NCI-H524 treated with DMSO at 0.1 percent for 48 hours (cell line): Measurements from ENCODE around the gene ADAMTS3.
A peak's percentile ranks its signal among the peaks of the same experiment; 100 is the strongest.
"Not testable (repeated sequence)": the region's sequence is repeated elsewhere in the genome, so short reads cannot be mapped to it uniquely, and the experiment has no call there.

ENCODE experiments used
- DNase-seq: peaks from one replicate; lab custom pipeline; 2025; lab: John Stamatoyannopoulos, UW

Gene ADAMTS3

GRCh38 chr4:72553540-72554337 is 15.3 kb downstream of the ADAMTS3 start:
- no peak for DNase-seq

- DNase-seq: no peak
These were observed 16.6 kb downstream of the ADAMTS3 start for GRCh38 chr4:72552447-72552846.

GRCh38 chr4:72546456-72546855 is 22.6 kb downstream of the ADAMTS3 start:
- no peak for DNase-seq

GRCh38 chr4:72540694-72541093 is 28.3 kb downstream of the ADAMTS3 start:
- DNase-seq: not testable (repeated sequence)

GRCh38 chr4:72538006-72538405 is 31.0 kb downstream of the ADAMTS3 start:
- DNase-seq: no peak

- no peak for DNase-seq
These were observed 32.6 kb downstream of the ADAMTS3 start for GRCh38 chr4:72536443-72536842.

GRCh38 chr4:72531768-72532290 is 37.2 kb downstream of the ADAMTS3 start:
- no peak for DNase-seq

- no peak for DNase-seq
These were observed 37.7 kb downstream of the ADAMTS3 start for GRCh38 chr4:72531322-72531721.

GRCh38 chr4:72529148-72529822 is 39.7 kb downstream of the ADAMTS3 start:
- no peak for DNase-seq

GRCh38 chr4:72527038-72527646 is 41.9 kb downstream of the ADAMTS3 start:
- no peak for DNase-seq

GRCh38 chr4:72525938-72526337 is 43.1 kb downstream of the ADAMTS3 start:
- DNase-seq: no peak

GRCh38 chr4:72522440-72522839 is 46.6 kb downstream of the ADAMTS3 start:
- DNase-seq: no peak

GRCh38 chr4:72513227-72513626 is 55.8 kb downstream of the ADAMTS3 start:
- DNase-seq: no peak

GRCh38 chr4:72507860-72508419 is 61.1 kb downstream of the ADAMTS3 start:
- no peak for DNase-seq

GRCh38 chr4:72507167-72507566 is 61.9 kb downstream of the ADAMTS3 start:
- no peak for DNase-seq

- peak; percentile 18 for DNase-seq
These were observed 63.7 kb downstream of the ADAMTS3 start for GRCh38 chr4:72505314-72505744.

GRCh38 chr4:72500214-72500613 is 68.8 kb downstream of the ADAMTS3 start:
- DNase-seq: no peak

- no peak for DNase-seq
These were observed 72.9 kb downstream of the ADAMTS3 start for GRCh38 chr4:72496119-72496518.

GRCh38 chr4:72494156-72494555 is 74.9 kb downstream of the ADAMTS3 start:
- no peak for DNase-seq

- no peak for DNase-seq
These were observed 79.8 kb downstream of the ADAMTS3 start for GRCh38 chr4:72489267-72489666.

GRCh38 chr4:72486991-72487390 is 82.0 kb downstream of the ADAMTS3 start:
- no peak for DNase-seq

GRCh38 chr4:72484981-72485380 is 84.0 kb downstream of the ADAMTS3 start:
- no peak for DNase-seq
